Measurements from ENCODE around the gene LPAR3. TPM values are rescaled to one million over a fixed set of nuclear protein-coding genes. Genes with fewer than 3 reads are reported as not detected.

LPAR3 gene
- total and polyA plus RNA-seq, 2 experiments from 2014 or later = 10.4 to 36.9 TPM

DNA sequence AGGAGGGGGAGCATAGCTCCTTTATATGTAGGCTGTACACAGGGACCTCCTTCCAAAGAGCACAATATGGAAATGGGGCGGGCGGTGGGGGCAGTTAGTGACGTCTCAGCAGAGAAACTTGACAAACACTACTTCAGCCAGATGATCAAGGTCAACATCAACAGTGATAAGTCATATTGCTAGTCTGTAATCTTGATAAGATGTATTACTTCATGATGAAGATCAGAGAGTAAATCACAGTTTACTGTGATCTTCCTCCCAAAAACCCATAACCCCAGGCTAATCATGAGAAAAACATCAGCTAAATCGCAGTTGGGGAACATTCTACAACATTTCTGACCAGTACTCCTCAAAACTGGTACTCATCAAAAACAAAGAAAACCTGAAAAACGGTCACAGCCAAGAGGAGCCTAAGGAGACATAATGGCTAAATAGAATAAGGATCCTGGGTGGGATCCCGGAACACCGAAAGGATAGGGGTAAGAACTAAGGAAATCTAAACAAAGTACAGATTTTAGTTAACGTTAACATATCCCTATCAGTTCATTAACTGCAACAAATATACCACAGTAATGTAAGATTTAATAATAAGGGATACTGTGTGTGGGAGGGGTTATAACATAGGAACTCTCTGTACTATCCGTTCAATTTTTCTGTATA lies 20.2 kb downstream of the LPAR3 start:
- no peak overlapping the region for H2AFZ ChIP-seq
- H3F3A ChIP-seq (replicated peaks; ENCODE audit: low read depth) = no peaks in the 10 kb centered on the region
- no peak overlapping the region for H3K4me3 ChIP-seq
- H3K36me3 Mint-ChIP-seq (ENCODE audit: low read depth) = no peaks in the 10 kb centered on the region
- peaks cover 9% of the 10 kb centered on the region for H4K20me1 ChIP-seq (replicated peaks; ENCODE audit: insufficient read depth)
- peaks cover 28% of the 10 kb centered on the region for H3K79me2 ChIP-seq (replicated peaks; ENCODE audit: insufficient read depth)
- no peaks in the 10 kb centered on the region for H3K36me3 ChIP-seq (ENCODE audit: insufficient read depth)
- DNase-seq (ENCODE audit: low spot score) (no peak), ATAC-seq (no peak)
- no peaks in the 10 kb centered on the region for H3K9me3 Mint-ChIP-seq
- H3K4me2 ChIP-seq = no peak overlapping the region
- no peak overlapping the region for H3K27ac Mint-ChIP-seq
- H3K4me1 ChIP-seq (ENCODE audit: insufficient read depth) = no peaks in the 10 kb centered on the region
- no peak overlapping the region for H3K27ac ChIP-seq (ENCODE audit: low read depth)
- no peaks in the 10 kb centered on the region for H3K9me2 ChIP-seq (ENCODE audit: insufficient read depth)
- H3K27me3 Mint-ChIP-seq (ENCODE audit: insufficient read depth, low read depth, poor library complexity) = no peaks in the 10 kb centered on the region
- TF ChIP-seq STAT1 (IDR thresholded peaks at IDR 0.05; ENCODE audit: unreplicated experiment) (no peak), CREB1 (CRISPR knock-in tag; IDR thresholded peaks at IDR 0.05; ENCODE audit: low read depth) (no peak), POLR2AphosphoS5 (IDR thresholded peaks at IDR 0.05; ENCODE audit: low read depth) (no peak), ZNF331 (CRISPR knock-in tag; IDR thresholded peaks at IDR 0.05; ENCODE audit: low read depth) (no peak), NANOG (IDR thresholded peaks at IDR 0.05; ENCODE audit: borderline replicate concordance) (no peak), EZH2phosphoT487 (IDR thresholded peaks at IDR 0.05; ENCODE audit: unreplicated experiment) (no peak), EZH2 (IDR thresholded peaks at IDR 0.05; ENCODE audit: low read depth, unreplicated experiment) (no peak), ZNF114 (CRISPR knock-in tag; IDR thresholded peaks at IDR 0.05) (no peak), JUNB (IDR thresholded peaks at IDR 0.05; ENCODE audit: unreplicated experiment) (no peak)
- TF ChIP-seq, protein P1, sequence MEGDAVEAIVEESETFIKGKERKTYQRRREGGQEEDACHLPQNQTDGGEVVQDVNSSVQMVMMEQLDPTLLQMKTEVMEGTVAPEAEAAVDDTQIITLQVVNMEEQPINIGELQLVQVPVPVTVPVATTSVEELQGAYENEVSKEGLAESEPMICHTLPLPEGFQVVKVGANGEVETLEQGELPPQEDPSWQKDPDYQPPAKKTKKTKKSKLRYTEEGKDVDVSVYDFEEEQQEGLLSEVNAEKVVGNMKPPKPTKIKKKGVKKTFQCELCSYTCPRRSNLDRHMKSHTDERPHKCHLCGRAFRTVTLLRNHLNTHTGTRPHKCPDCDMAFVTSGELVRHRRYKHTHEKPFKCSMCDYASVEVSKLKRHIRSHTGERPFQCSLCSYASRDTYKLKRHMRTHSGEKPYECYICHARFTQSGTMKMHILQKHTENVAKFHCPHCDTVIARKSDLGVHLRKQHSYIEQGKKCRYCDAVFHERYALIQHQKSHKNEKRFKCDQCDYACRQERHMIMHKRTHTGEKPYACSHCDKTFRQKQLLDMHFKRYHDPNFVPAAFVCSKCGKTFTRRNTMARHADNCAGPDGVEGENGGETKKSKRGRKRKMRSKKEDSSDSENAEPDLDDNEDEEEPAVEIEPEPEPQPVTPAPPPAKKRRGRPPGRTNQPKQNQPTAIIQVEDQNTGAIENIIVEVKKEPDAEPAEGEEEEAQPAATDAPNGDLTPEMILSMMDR (conservative IDR thresholded peaks at IDR 0.05; ENCODE audit: low read depth in 2 of 2) = no peak
- TF ChIP-seq, protein P2, sequence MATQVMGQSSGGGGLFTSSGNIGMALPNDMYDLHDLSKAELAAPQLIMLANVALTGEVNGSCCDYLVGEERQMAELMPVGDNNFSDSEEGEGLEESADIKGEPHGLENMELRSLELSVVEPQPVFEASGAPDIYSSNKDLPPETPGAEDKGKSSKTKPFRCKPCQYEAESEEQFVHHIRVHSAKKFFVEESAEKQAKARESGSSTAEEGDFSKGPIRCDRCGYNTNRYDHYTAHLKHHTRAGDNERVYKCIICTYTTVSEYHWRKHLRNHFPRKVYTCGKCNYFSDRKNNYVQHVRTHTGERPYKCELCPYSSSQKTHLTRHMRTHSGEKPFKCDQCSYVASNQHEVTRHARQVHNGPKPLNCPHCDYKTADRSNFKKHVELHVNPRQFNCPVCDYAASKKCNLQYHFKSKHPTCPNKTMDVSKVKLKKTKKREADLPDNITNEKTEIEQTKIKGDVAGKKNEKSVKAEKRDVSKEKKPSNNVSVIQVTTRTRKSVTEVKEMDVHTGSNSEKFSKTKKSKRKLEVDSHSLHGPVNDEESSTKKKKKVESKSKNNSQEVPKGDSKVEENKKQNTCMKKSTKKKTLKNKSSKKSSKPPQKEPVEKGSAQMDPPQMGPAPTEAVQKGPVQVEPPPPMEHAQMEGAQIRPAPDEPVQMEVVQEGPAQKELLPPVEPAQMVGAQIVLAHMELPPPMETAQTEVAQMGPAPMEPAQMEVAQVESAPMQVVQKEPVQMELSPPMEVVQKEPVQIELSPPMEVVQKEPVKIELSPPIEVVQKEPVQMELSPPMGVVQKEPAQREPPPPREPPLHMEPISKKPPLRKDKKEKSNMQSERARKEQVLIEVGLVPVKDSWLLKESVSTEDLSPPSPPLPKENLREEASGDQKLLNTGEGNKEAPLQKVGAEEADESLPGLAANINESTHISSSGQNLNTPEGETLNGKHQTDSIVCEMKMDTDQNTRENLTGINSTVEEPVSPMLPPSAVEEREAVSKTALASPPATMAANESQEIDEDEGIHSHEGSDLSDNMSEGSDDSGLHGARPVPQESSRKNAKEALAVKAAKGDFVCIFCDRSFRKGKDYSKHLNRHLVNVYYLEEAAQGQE (IDR thresholded peaks at IDR 0.05; ENCODE audit: unreplicated experiment) = no peak
- TF ChIP-seq, protein P3, sequence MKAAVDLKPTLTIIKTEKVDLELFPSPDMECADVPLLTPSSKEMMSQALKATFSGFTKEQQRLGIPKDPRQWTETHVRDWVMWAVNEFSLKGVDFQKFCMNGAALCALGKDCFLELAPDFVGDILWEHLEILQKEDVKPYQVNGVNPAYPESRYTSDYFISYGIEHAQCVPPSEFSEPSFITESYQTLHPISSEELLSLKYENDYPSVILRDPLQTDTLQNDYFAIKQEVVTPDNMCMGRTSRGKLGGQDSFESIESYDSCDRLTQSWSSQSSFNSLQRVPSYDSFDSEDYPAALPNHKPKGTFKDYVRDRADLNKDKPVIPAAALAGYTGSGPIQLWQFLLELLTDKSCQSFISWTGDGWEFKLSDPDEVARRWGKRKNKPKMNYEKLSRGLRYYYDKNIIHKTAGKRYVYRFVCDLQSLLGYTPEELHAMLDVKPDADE (IDR thresholded peaks at IDR 0.05) = no peak
- TF ChIP-seq, protein P4, sequence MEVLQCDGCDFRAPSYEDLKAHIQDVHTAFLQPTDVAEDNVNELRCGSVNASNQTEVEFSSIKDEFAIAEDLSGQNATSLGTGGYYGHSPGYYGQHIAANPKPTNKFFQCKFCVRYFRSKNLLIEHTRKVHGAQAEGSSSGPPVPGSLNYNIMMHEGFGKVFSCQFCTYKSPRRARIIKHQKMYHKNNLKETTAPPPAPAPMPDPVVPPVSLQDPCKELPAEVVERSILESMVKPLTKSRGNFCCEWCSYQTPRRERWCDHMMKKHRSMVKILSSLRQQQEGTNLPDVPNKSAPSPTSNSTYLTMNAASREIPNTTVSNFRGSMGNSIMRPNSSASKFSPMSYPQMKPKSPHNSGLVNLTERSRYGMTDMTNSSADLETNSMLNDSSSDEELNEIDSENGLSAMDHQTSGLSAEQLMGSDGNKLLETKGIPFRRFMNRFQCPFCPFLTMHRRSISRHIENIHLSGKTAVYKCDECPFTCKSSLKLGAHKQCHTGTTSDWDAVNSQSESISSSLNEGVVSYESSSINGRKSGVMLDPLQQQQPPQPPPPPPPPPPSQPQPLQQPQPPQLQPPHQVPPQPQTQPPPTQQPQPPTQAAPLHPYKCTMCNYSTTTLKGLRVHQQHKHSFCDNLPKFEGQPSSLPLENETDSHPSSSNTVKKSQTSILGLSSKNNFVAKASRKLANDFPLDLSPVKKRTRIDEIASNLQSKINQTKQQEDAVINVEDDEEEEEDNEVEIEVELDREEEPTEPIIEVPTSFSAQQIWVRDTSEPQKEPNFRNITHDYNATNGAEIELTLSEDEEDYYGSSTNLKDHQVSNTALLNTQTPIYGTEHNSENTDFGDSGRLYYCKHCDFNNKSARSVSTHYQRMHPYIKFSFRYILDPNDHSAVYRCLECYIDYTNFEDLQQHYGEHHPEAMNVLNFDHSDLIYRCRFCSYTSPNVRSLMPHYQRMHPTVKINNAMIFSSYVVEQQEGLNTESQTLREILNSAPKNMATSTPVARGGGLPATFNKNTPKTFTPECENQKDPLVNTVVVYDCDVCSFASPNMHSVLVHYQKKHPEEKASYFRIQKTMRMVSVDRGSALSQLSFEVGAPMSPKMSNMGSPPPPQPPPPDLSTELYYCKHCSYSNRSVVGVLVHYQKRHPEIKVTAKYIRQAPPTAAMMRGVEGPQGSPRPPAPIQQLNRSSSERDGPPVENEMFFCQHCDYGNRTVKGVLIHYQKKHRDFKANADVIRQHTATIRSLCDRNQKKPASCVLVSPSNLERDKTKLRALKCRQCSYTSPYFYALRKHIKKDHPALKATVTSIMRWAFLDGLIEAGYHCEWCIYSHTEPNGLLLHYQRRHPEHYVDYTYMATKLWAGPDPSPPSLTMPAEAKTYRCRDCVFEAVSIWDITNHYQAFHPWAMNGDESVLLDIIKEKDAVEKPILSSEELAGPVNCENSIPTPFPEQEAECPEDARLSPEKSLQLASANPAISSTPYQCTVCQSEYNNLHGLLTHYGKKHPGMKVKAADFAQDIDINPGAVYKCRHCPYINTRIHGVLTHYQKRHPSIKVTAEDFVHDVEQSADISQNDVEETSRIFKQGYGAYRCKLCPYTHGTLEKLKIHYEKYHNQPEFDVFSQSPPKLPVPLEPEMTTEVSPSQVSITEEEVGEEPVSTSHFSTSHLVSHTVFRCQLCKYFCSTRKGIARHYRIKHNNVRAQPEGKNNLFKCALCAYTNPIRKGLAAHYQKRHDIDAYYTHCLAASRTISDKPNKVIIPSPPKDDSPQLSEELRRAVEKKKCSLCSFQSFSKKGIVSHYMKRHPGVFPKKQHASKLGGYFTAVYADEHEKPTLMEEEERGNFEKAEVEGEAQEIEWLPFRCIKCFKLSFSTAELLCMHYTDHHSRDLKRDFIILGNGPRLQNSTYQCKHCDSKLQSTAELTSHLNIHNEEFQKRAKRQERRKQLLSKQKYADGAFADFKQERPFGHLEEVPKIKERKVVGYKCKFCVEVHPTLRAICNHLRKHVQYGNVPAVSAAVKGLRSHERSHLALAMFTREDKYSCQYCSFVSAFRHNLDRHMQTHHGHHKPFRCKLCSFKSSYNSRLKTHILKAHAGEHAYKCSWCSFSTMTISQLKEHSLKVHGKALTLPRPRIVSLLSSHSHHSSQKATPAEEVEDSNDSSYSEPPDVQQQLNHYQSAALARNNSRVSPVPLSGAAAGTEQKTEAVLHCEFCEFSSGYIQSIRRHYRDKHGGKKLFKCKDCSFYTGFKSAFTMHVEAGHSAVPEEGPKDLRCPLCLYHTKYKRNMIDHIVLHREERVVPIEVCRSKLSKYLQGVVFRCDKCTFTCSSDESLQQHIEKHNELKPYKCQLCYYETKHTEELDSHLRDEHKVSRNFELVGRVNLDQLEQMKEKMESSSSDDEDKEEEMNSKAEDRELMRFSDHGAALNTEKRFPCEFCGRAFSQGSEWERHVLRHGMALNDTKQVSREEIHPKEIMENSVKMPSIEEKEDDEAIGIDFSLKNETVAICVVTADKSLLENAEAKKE (CRISPR knock-in tag; IDR thresholded peaks at IDR 0.05) = no peak
- H3K4me1 Mint-ChIP-seq = no peaks in the 10 kb centered on the region
- H3K27me3 ChIP-seq (ENCODE audit: insufficient read depth) = no peaks in the 10 kb centered on the region
- H3K4me3 Mint-ChIP-seq = no peak overlapping the region

All from GM23338 (cell line).